ENCODE results near the gene LTA4H.
A peak's percentile ranks its signal among the peaks of the same experiment; 100 is the strongest.

LTA4H gene

GRCh38 chr12:96064271-96064670, 28.9 kb upstream of the LTA4H start:
- no peaks in the 10 kb centered on the region for H3K36me3 ChIP-seq (ENCODE audit: control insufficient read depth in 2 of 2, insufficient read depth in 1 of 2, low read length in 2 of 2)
- H3K27ac ChIP-seq (ENCODE audit: extremely low read depth, low read depth, low read length), result no peak overlapping the region
- H3K9me3 ChIP-seq (ENCODE audit: control insufficient read depth, insufficient read depth, low read depth, low read length), result no peaks in the 10 kb centered on the region
- H3K4me1 ChIP-seq (ENCODE audit: control insufficient read depth, insufficient read depth, low read length), result no peaks in the 10 kb centered on the region
- TF ChIP-seq ZNF202 (tag by site-specific recombination; IDR thresholded peaks at IDR 0.05; ENCODE audit: borderline replicate concordance) (no peak), ZNF501 (tag by site-specific recombination; IDR thresholded peaks at IDR 0.05) (no peak)
- POLR2A ChIA-PET, result no interaction called here
- no peak overlapping the region for H3K4me3 ChIP-seq (ENCODE audit: low read depth, low read length)
- CTCF ChIA-PET, result interaction anchor here (0.9 to 1.4 kb wide), 5 partner anchors 148 to 452 kb away, joined by 3 to 11 read pairs (median 4); no protein-coding TSS in a partner anchor

GRCh38 chr12:96063046-96063445, 27.7 kb upstream of the LTA4H start:
- TF ChIP-seq ZNF654 (tag by site-specific recombination; IDR thresholded peaks at IDR 0.05; ENCODE audit: low read depth) (peak; percentile 7; the same call in 1 of the 2 replicates), ZFP41 (tag by site-specific recombination; IDR thresholded peaks at IDR 0.05; ENCODE audit: borderline replicate concordance) (no peak), ZNF645 (tag by site-specific recombination; IDR thresholded peaks at IDR 0.05) (no peak)
- CTCF ChIA-PET, result interaction anchor here (0.7 to 2.0 kb wide), 4 partner anchors 20 to 450 kb away, joined by 3 to 9 read pairs (median 5); no protein-coding TSS in a partner anchor
- H3K36me3 ChIP-seq (ENCODE audit: control insufficient read depth in 2 of 2, insufficient read depth in 1 of 2, low read length in 2 of 2), result no peaks in the 10 kb centered on the region
- no peaks in the 10 kb centered on the region for H3K4me1 ChIP-seq (ENCODE audit: control insufficient read depth, insufficient read depth, low read length)
- H3K4me3 ChIP-seq (ENCODE audit: low read depth, low read length), result no peak overlapping the region
- H3K27ac ChIP-seq (ENCODE audit: extremely low read depth, low read depth, low read length), result no peak overlapping the region
- POLR2A ChIA-PET, result no interaction called here
- no peaks in the 10 kb centered on the region for H3K9me3 ChIP-seq (ENCODE audit: control insufficient read depth, insufficient read depth, low read depth, low read length)

GRCh38 chr12:96061864-96062453, 26.6 kb upstream of the LTA4H start:
- TF ChIP-seq ZNF664 (tag by site-specific recombination; IDR thresholded peaks at IDR 0.05) (0 out of 2 replicates have a peak, but pooled peaks have one; percentile 7), ZNF362 (tag by site-specific recombination; IDR thresholded peaks at IDR 0.05) (peak; percentile 88), ZNF501 (tag by site-specific recombination; IDR thresholded peaks at IDR 0.05) (peak; percentile 67; the same call in 1 of the 2 replicates), CTCF (tag by site-specific recombination; IDR thresholded peaks at IDR 0.05) (peak; percentile 60), ZNF24 (tag by site-specific recombination; IDR thresholded peaks at IDR 0.05) (peak; percentile 100), ZBTB17 (tag by site-specific recombination; IDR thresholded peaks at IDR 0.05) (0 out of 2 replicates have a peak, but pooled peaks have one; percentile 24), MYNN (tag by site-specific recombination; IDR thresholded peaks at IDR 0.05; ENCODE audit: borderline replicate concordance) (no peak), KLF17 (tag by site-specific recombination; IDR thresholded peaks at IDR 0.05) (no peak), ZNF660 (tag by site-specific recombination; IDR thresholded peaks at IDR 0.05) (peak; percentile 20; the same call in 1 of the 2 replicates), EGR2 (tag by site-specific recombination; IDR thresholded peaks at IDR 0.05; ENCODE audit: low read depth) (no peak), SCRT2 (tag by site-specific recombination; IDR thresholded peaks at IDR 0.05) (peak; percentile 96), ZNF341 (tag by site-specific recombination; IDR thresholded peaks at IDR 0.05; ENCODE audit: low read depth) (no peak), ZBTB20 (tag by site-specific recombination; IDR thresholded peaks at IDR 0.05) (no peak), ZNF2 (tag by site-specific recombination; IDR thresholded peaks at IDR 0.05) (peak; percentile 76; the same call in 1 of the 2 replicates), ZNF19 (tag by site-specific recombination; IDR thresholded peaks at IDR 0.05; ENCODE audit: low read depth) (no peak), REPIN1 (tag by site-specific recombination; IDR thresholded peaks at IDR 0.05; ENCODE audit: low read depth) (no peak), ZNF645 (tag by site-specific recombination; IDR thresholded peaks at IDR 0.05) (no peak), ZSCAN30 (tag by site-specific recombination; IDR thresholded peaks at IDR 0.05) (0 out of 2 replicates have a peak, but pooled peaks have one; percentile 42), ZNF529 (tag by site-specific recombination; IDR thresholded peaks at IDR 0.05; ENCODE audit: insufficient replicate concordance) (no peak), ZNF654 (tag by site-specific recombination; IDR thresholded peaks at IDR 0.05; ENCODE audit: low read depth) (peak; percentile 97), SCRT1 (tag by site-specific recombination; IDR thresholded peaks at IDR 0.05; ENCODE audit: borderline replicate concordance) (peak; percentile 92), ZNF366 (tag by site-specific recombination; conservative IDR thresholded peaks at IDR 0.05) (peak; percentile 74)
- Histone ChIP-seq H3K27ac (ENCODE audit: extremely low read depth, low read depth, low read length) (no peak overlapping the region), H3K4me1 (ENCODE audit: control insufficient read depth, insufficient read depth, low read length) (no peaks in the 10 kb centered on the region), H3K9me3 (ENCODE audit: control insufficient read depth, insufficient read depth, low read depth, low read length) (no peaks in the 10 kb centered on the region), H3K4me3 (ENCODE audit: low read depth, low read length) (no peak overlapping the region), H3K36me3 (ENCODE audit: control insufficient read depth in 2 of 2, insufficient read depth in 1 of 2, low read length in 2 of 2) (no peaks in the 10 kb centered on the region)
- ChIA-PET POLR2A (no interaction called here), CTCF (interaction anchor here (0.6 to 3.2 kb wide), 16 partner anchors 11 to 545 kb away, joined by 3 to 38 read pairs (median 4); no protein-coding TSS in a partner anchor)

Measured in HEK293 (cell line).